Measurements from ENCODE around the gene PCDHB7.
"Not testable (repeated sequence)": the region's sequence is repeated elsewhere in the genome, so short reads cannot be mapped to it uniquely, and the experiment has no call there.

The PCDHB7 gene

GRCh38 chr5:141180313-141180712, 7.9 kb downstream of the PCDHB7 start:
- no peak for DNase-seq (ENCODE audit: low spot score)

GRCh38 chr5:141182248-141182647, 9.8 kb downstream of the PCDHB7 start, which contains the start of gene PCDHB16:
TSS of gene PCDHB16 (plus strand) at chr5:141182387. CDS start at chr5:141182560, 173 bp downstream.
- no peak for DNase-seq (ENCODE audit: low spot score)

DNA sequence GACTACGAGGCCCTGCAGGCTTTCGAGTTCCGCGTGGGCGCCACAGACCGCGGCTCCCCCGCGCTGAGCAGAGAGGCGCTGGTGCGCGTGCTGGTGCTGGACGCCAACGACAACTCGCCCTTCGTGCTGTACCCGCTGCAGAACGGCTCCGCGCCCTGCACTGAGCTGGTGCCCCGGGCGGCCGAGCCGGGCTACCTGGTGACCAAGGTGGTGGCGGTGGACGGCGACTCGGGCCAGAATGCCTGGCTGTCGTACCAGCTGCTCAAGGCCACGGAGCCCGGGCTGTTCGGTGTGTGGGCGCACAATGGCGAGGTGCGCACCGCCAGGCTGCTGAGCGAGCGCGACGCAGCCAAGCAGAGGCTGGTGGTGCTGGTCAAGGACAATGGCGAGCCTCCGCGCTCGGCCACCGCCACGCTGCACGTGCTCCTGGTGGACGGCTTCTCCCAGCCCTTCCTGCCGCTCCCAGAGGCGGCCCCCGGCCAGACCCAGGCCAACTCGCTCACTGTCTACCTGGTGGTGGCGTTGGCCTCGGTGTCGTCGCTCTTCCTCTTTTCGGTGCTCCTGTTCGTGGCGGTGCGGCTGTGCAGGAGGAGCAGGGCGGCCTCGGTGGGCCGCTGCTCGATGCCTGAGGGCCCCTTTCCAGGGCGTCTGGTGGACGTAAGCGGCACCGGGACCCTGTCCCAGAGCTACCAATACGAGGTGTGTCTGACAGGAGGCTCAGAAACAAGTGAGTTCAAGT, 11.8 kb downstream of the PCDHB7 start:
- DNase-seq (ENCODE audit: low spot score), result not testable (repeated sequence)

DNA sequence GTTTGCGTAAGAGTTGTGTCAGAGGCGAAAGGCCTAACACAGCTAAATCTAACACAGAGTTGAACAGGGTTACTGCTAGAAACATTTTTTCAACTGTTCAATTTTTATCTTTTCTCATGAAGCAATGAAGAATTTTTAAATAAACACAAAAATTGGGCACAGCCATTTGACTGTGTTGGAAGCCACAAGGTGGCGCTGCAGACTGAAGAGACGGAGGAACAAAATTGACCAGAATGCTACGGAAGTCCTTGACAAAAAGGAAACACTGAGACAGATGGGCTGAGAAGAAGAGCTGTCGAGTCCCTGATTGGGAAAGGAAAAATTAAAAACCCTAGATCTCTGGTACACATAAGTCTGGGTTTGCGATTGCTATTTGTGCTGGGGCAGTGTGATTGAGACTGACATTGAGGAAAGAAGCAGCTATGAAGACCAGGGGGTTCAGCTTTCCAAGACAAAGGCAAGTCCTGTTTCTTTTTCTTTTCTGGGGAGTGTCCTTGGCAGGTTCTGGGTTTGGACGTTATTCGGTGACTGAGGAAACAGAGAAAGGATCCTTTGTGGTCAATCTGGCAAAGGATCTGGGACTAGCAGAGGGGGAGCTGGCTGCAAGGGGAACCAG, 14.6 kb downstream of the PCDHB7 start, which contains the start of gene PCDHB9:
PCDHB9 (plus strand) TSS at position 265 of the 616 bp plus-strand sequence; CDS start at position 423, 158 bp downstream.
- no peak for DNase-seq (ENCODE audit: low spot score)

DNA sequence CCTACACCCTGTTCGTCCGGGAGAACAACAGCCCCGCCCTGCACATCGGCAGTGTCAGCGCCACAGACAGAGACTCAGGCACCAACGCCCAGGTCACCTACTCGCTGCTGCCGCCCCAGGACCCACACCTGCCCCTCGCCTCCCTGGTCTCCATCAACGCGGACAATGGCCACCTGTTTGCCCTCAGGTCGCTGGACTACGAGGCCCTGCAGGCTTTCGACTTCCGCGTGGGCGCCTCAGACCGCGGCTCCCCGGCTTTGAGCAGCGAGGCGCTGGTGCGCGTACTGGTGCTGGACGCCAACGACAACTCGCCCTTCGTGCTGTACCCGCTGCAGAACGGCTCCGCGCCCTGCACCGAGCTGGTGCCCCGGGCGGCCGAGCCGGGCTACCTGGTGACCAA, 16.2 kb downstream of the PCDHB7 start:
- not testable (repeated sequence) for DNase-seq (ENCODE audit: low spot score)

GRCh38 chr5:141189131-141189530, 16.7 kb downstream of the PCDHB7 start:
- not testable (repeated sequence) for DNase-seq (ENCODE audit: low spot score)

DNA sequence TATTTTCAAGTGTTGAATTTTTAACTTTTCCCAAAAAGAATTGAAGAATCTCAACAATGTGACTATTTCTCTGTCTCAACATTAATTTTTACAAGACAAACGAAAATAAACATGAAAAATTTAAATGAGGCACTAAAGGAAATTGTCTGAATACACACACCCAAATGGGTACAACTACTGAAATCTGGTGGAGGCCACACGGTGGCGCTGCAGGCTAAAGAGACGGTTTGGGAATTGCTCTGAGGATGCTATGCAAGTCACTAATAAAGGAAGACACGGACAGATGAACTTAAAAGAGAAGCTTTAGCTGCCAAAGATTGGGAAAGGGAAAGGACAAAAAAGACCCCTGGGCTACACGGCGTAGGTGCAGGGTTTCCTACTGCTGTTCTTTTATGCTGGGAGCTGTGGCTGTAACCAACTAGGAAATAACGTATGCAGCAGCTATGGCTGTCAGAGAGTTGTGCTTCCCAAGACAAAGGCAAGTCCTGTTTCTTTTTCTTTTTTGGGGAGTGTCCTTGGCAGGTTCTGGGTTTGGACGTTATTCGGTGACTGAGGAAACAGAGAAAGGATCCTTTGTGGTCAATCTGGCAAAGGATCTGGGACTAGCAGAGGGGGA, 19.8 kb downstream of the PCDHB7 start, which contains the start of gene PCDHB10:
PCDHB10 (plus strand) TSS at position 244 of the 616 bp plus-strand sequence; CDS start at position 444, 200 bp downstream.
- DNase-seq (ENCODE audit: low spot score), result peak; percentile 9

- DNase-seq (ENCODE audit: low spot score), result not testable (repeated sequence)
Observed at GRCh38 chr5:141194332-141194731, 21.9 kb downstream of the PCDHB7 start.

GRCh38 chr5:141196363-141196762, 23.9 kb downstream of the PCDHB7 start:
- DNase-seq (ENCODE audit: low spot score), result no peak

DNA sequence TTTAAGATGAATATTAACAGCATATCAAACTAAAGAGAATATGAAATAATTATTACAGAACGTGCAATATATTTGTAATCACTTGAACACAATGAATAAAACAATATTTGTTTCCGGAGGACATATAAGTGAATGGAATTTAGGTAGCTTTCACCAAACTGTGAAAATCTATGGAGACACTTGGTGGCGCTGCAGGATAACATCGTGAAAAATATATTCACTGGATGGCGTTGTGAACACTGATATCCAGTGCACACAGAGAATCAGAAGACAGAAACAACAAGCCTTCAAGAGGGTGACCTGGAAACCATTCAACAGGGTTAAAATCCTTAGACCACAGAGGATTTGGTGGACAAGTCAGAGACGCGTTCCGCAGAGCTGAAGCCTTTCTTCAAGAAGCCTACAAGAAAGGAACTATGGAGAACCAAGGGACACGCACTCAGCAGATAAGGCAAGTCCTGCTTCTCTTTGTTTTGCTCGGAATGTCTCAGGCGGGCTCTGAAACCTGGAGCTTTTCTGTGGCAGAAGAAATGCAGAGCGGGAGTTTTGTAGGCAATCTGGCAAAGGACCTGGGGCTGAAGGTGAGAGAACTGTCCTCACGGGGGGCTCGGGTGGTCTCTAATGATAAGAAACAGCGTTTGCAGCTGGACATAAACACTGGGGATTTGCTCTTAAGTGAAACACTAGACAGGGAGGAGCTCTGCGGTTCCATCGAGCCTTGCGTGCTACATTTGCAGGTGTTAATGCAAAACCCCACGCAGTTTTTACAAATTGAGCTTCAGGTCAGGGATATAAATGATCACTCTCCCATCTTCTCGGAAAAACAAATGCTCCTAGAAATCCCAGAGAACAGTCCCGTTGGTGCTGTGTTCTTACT, 27.2 kb downstream of the PCDHB7 start, which contains the start of gene PCDHB11:
PCDHB11 (plus strand) TSS at position 269 of the 877 bp plus-strand sequence; CDS start at position 417, 148 bp downstream.
- DNase-seq (ENCODE audit: low spot score), result no peak

DNA sequence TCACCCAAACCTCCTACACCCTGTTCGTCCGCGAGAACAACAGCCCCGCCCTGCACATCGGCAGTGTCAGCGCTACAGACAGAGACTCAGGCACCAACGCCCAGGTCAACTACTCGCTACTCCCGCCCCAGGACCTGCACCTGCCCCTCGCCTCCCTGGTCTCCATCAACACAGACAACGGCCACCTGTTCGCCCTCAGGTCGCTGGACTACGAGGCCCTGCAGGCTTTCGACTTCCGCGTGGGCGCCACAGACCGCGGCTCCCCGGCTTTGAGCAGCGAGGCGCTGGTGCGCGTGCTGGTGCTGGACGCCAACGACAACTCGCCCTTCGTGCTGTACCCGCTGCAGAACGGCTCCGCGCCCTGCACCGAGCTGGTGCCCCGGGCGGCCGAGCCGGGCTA, 28.7 kb downstream of the PCDHB7 start:
- DNase-seq (ENCODE audit: low spot score), result not testable (repeated sequence)

DNA sequence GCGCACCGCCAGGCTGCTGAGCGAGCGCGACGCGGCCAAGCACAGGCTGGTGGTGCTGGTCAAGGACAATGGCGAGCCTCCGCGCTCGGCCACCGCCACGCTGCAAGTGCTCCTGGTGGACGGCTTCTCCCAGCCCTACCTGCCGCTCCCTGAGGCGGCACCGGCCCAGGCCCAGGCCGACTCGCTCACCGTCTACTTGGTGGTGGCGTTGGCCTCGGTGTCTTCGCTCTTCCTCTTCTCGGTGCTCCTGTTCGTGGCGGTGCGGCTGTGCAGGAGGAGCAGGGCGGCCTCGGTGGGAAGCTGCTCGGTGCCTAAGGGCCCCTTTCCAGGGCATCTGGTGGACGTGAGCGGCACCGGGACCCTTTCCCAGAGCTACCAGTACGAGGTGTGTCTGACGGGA, 29.2 kb downstream of the PCDHB7 start:
- not testable (repeated sequence) for DNase-seq (ENCODE audit: low spot score)

DNA sequence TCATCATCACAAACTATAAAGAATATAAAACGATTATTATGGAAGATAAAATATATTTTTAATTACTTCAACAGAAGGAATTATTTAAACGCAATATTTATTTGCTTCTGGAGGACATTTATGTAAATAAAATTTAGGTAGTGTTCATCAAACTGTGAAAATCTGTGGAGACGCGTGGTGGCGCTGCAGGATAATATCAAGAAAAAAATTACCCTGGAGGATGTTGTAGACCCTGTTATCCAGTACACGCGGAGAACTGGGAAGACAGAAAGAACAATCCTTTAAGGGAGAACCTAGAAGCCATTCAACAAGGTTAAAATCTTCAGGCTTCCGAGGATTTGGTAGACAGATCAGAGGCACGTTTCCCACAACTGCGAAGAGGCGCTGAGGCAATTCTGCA, 36.0 kb downstream of the PCDHB7 start, which contains the start of gene PCDHB12:
PCDHB12 (plus strand) TSS at position 242 of the 400 bp plus-strand sequence. CDS start 189 bp downstream, outside the sequence.
- no peak for DNase-seq (ENCODE audit: low spot score)

DNA sequence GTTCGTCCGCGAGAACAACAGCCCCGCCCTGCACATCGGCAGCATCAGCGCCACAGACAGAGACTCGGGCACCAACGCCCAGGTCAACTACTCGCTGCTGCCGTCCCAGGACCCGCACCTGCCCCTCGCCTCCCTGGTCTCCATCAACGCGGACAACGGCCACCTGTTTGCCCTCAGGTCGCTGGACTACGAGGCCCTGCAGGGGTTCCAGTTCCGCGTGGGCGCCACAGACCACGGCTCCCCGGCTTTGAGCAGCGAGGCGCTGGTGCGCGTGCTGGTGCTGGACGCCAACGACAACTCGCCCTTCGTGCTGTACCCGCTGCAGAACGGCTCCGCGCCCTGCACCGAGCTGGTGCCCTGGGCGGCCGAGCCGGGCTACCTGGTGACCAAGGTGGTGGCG, 37.8 kb downstream of the PCDHB7 start:
- not testable (repeated sequence) for DNase-seq (ENCODE audit: low spot score)

DNA sequence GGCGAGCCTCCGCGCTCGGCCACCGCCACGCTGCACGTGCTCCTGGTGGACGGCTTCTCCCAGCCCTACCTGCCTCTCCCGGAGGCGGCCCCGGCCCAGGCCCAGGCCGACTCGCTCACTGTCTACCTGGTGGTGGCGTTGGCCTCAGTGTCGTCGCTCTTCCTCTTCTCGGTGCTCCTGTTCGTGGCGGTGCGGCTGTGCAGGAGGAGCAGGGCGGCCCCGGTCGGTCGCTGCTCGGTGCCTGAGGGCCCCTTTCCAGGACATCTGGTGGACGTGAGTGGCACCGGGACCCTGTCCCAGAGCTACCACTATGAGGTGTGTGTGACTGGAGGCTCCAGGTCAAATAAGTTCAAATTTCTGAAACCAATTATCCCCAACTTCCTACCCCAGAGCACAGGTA, 38.4 kb downstream of the PCDHB7 start:
- DNase-seq (ENCODE audit: low spot score), result not testable (repeated sequence)

- DNase-seq (ENCODE audit: low spot score), result not testable (repeated sequence)
Observed at GRCh38 chr5:141213656-141214339, 41.4 kb downstream of the PCDHB7 start, which contains the start of gene PCDHB13. TSS of gene PCDHB13 (plus strand) at chr5:141213919. CDS start at chr5:141214124, 205 bp downstream.

DNA sequence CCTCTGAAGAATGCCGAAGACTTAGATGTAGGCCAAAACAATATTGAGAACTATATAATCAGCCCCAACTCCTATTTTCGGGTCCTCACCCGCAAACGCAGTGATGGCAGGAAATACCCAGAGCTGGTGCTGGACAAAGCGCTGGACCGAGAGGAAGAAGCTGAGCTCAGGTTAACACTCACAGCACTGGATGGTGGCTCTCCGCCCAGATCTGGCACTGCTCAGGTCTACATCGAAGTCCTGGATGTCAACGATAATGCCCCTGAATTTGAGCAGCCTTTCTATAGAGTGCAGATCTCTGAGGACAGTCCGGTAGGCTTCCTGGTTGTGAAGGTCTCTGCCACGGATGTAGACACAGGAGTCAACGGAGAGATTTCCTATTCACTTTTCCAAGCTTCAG, 42.1 kb downstream of the PCDHB7 start:
- not testable (repeated sequence) for DNase-seq (ENCODE audit: low spot score)

- DNase-seq (ENCODE audit: low spot score), result not testable (repeated sequence)
Observed at GRCh38 chr5:141215504-141215903, 43.1 kb downstream of the PCDHB7 start.

GRCh38 chr5:141216035-141216434, 43.6 kb downstream of the PCDHB7 start:
- DNase-seq (ENCODE audit: low spot score), result not testable (repeated sequence)

GRCh38 chr5:141223112-141223783, 50.8 kb downstream of the PCDHB7 start, which contains the start of gene PCDHB14:
TSS of gene PCDHB14 (plus strand) at chr5:141223343. CDS start at chr5:141223506, 163 bp downstream.
- no peak for DNase-seq (ENCODE audit: low spot score)
